ENCODE measurements around the gene CACNG8.
A peak's percentile ranks its signal among the peaks of the same experiment; 100 is the strongest.

Gene CACNG8

GRCh38 chr19:53961523-53962356 lies 997 bp upstream of the CACNG8 start:
- no peak for DNase-seq (ENCODE audit: low spot score)

- no peak for DNase-seq (ENCODE audit: low spot score)
Observed at GRCh38 chr19:53965091-53965490, 2.4 kb downstream of the CACNG8 start.

- no peak for DNase-seq (ENCODE audit: low spot score)
Observed at GRCh38 chr19:53966931-53967330, 4.2 kb downstream of the CACNG8 start.

- DNase-seq (ENCODE audit: low spot score), result no peak
Observed at GRCh38 chr19:53969366-53969765, 6.6 kb downstream of the CACNG8 start.

- DNase-seq (ENCODE audit: low spot score), result no peak
Observed at GRCh38 chr19:53971673-53972072, 8.9 kb downstream of the CACNG8 start.

GRCh38 chr19:53977429-53977990 lies 14.8 kb downstream of the CACNG8 start:
- DNase-seq (ENCODE audit: low spot score), result peak; percentile 87

- peak; percentile 86 for DNase-seq (ENCODE audit: low spot score)
Observed at GRCh38 chr19:53977991-53978731, 15.4 kb downstream of the CACNG8 start.

- DNase-seq (ENCODE audit: low spot score), result no peak
Observed at GRCh38 chr19:53978975-53979801, 16.5 kb downstream of the CACNG8 start.

- no peak for DNase-seq (ENCODE audit: low spot score)
Observed at GRCh38 chr19:53980539-53981375, 18.0 kb downstream of the CACNG8 start.

- no peak for DNase-seq (ENCODE audit: low spot score)
Observed at GRCh38 chr19:53981376-53981951, 18.7 kb downstream of the CACNG8 start.

- DNase-seq (ENCODE audit: low spot score), result no peak
Observed at GRCh38 chr19:53982001-53982451, 19.3 kb downstream of the CACNG8 start.

- DNase-seq (ENCODE audit: low spot score), result no peak
Observed at GRCh38 chr19:53982611-53983010, 19.9 kb downstream of the CACNG8 start.

- DNase-seq (ENCODE audit: low spot score), result no peak
Observed at GRCh38 chr19:53983457-53984289, 20.9 kb downstream of the CACNG8 start.

- no peak for DNase-seq (ENCODE audit: low spot score)
Observed at GRCh38 chr19:53985863-53986262, 23.1 kb downstream of the CACNG8 start.

GRCh38 chr19:53988981-53989380 lies 26.2 kb downstream of the CACNG8 start:
- DNase-seq (ENCODE audit: low spot score), result no peak

GRCh38 chr19:53989600-53990533 lies 27.1 kb downstream of the CACNG8 start:
- DNase-seq (ENCODE audit: low spot score), result no peak

- no peak for DNase-seq (ENCODE audit: low spot score)
Observed at GRCh38 chr19:53991224-53992113, 28.7 kb downstream of the CACNG8 start, which contains the start of gene CACNG6. Gene CACNG6, plus strand, starts transcription at chr19:53991637. Its CDS starts 1,241 bp downstream, at chr19:53992878.

Measured in putamen (tissue), 1 donor.